HepG2 (cell line): Measurements from ENCODE around the gene SOWAHD. TPM values are rescaled to one million over a fixed set of nuclear protein-coding genes. Genes with fewer than 3 reads are reported as not detected.
A peak's percentile ranks its signal among the peaks of the same experiment; 100 is the strongest.

Experiments
- CBX2 ChIP-seq, 2 experiments: fragments of 200-600 bp in 1 of 2; sonication (generic); formaldehyde crosslinking in 1 of 2; IDR thresholded peaks; 2 replicates each; pipeline versions ENCODE4 v1.7.0 to v1.8.1; 2018 to 2022; ENCODE audit warnings: low read depth in 2 of 2, low read length in 1 of 2, mild to moderate bottlenecking in 1 of 2, missing genetic modification reagents in 1 of 2
- GMEB1 ChIP-seq: sonication (generic); formaldehyde crosslinking; IDR thresholded peaks from 2 replicates; pipeline ENCODE4 v1.5.1; 2020; ENCODE audit warnings: missing genetic modification reagents, mild to moderate bottlenecking, borderline replicate concordance
- PRPF4 ChIP-seq: fragments of 200-400 bp; formaldehyde crosslinking; IDR thresholded peaks from 2 replicates; pipeline ENCODE4 v1.6.1; 2016; ENCODE audit warnings: low read length, low read depth; ENCODE audit not compliant: poor library complexity, severe bottlenecking
- REL ChIP-seq: sonication (generic); formaldehyde crosslinking; conservative IDR thresholded peaks from 2 replicates; pipeline ENCODE4 v1.8.0; 2022; ENCODE audit warnings: mild to moderate bottlenecking, missing genetic modification reagents, moderate library complexity
- SETDB1 ChIP-seq: sonication (generic); formaldehyde crosslinking; IDR thresholded peaks from 2 replicates; pipeline ENCODE4 v1.5.1; 2020; ENCODE audit warnings: missing genetic modification reagents, mild to moderate bottlenecking, borderline replicate concordance
- TBX3 ChIP-seq: fragments of 450-650 bp; IDR thresholded peaks from 2 replicates; pipeline ENCODE4 v1.6.1; 2017; ENCODE audit warnings: antibody characterized with exemption, mild to moderate bottlenecking, inconsistent platforms, borderline replicate concordance
- ZNF232 ChIP-seq: sonication (generic); formaldehyde crosslinking; IDR thresholded peaks from 2 replicates; pipeline ENCODE4 v1.4.0; 2020; ENCODE audit warnings: missing genetic modification reagents, borderline replicate concordance
- ZNF564 ChIP-seq: sonication (generic); formaldehyde crosslinking; IDR thresholded peaks from 2 replicates; pipeline ENCODE4 v1.8.1; 2023; ENCODE audit warnings: mild to moderate bottlenecking, missing genetic modification reagents
- ZNF570 ChIP-seq: sonication (generic); formaldehyde crosslinking; IDR thresholded peaks from 2 replicates; pipeline ENCODE4 v1.4.0; 2020; ENCODE audit warnings: mild to moderate bottlenecking, missing genetic modification reagents, borderline replicate concordance
- ZSCAN25 ChIP-seq: sonication (generic); formaldehyde crosslinking; IDR thresholded peaks from 2 replicates; pipeline ENCODE4 v1.8.0; 2022; ENCODE audit warnings: mild to moderate bottlenecking, missing genetic modification reagents
- polyA plus RNA-seq, 8 experiments: library from polyadenylated mRNA; depleted of rRNA in 3 of 8; stranded (reverse) in 7 of 8; unstranded in 1 of 8; fragments of >200 nt; fragmentation: Illumina TruSeq in 4 of 8; extraction: Trizol in 4 of 8; gene quantifications; 2 replicates each; pipeline versions ENCODE4 v1.2.1 to v1.2.3, GENCODE V29; 2011 to 2016; ENCODE audit warnings: low read depth in 4 of 8, missing spikeins in 1 of 8, mixed read lengths in 1 of 8; ENCODE audit not compliant: insufficient read depth in 1 of 8
- total RNA-seq, 5 experiments: library from RNA; depleted of rRNA; stranded (reverse); fragments of >200 nt; fragmentation: Illumina TruSeq; extraction: Trizol; gene quantifications; 2 replicates each; pipeline ENCODE4 v1.2.3, GENCODE V29; 2016; ENCODE audit warnings: low read depth in 1 of 5
- TF ChIP-seq, protein P1 (sequence below): sonication (generic); formaldehyde crosslinking; IDR thresholded peaks from 2 replicates; pipeline ENCODE4 v1.4.0; 2020; ENCODE audit warnings: missing genetic modification reagents
- TF ChIP-seq, protein P2 (sequence below): sonication (generic); formaldehyde crosslinking; conservative IDR thresholded peaks from 2 replicates; pipeline ENCODE4 v1.4.0; 2020; ENCODE audit warnings: missing genetic modification reagents
- TF ChIP-seq, protein P3 (sequence below): sonication (generic); formaldehyde crosslinking; IDR thresholded peaks from 2 replicates; pipeline ENCODE4 v1.5.0; 2020; ENCODE audit warnings: mild to moderate bottlenecking, missing genetic modification reagents, moderate library complexity
- TF ChIP-seq, protein P4 (sequence below): sonication (generic); formaldehyde crosslinking; IDR thresholded peaks from 2 replicates; pipeline ENCODE4 v1.8.1; 2023; ENCODE audit warnings: missing genetic modification reagents, inconsistent platforms, borderline replicate concordance
- TF ChIP-seq, protein P5 (sequence below): sonication (generic); formaldehyde crosslinking; IDR thresholded peaks from 2 replicates; pipeline ENCODE4 v1.4.0; 2020; ENCODE audit warnings: missing genetic modification reagents, borderline replicate concordance
- TF ChIP-seq, protein P6 (sequence below): sonication (generic); formaldehyde crosslinking; IDR thresholded peaks from 2 replicates; pipeline ENCODE4 v1.8.1; 2023; ENCODE audit warnings: mild to moderate bottlenecking, missing genetic modification reagents

The SOWAHD gene
- total and polyA plus RNA-seq, 2 of the 13 experiments (the other 11 are each of a cell fraction or from before 2014, with no cell fraction given): 1.0 to 1.3 TPM

GRCh38 chrX:119757979-119758730, at the start of gene SOWAHD (continued):
- TF ChIP-seq CBX2 (IDR thresholded peaks at IDR 0.05; ENCODE audit: low read depth, low read length) (no peak), CBX2 (CRISPR knock-in tag; IDR thresholded peaks at IDR 0.05; ENCODE audit: low read depth) (no peak), REL (CRISPR knock-in tag) (no peak), PRPF4 (no peak), ZNF232 (CRISPR knock-in tag) (peak; percentile 27; the same call in 1 of the 2 replicates), ZSCAN25 (CRISPR knock-in tag) (0 out of 2 replicates have a peak, but pooled peaks have one; percentile 1), TBX3 (no peak), GMEB1 (CRISPR knock-in tag) (no peak), ZNF564 (CRISPR knock-in tag) (peak; percentile 71; the same call in 1 of the 2 replicates), SETDB1 (no peak), ZNF570 (CRISPR knock-in tag) (no peak)
- TF ChIP-seq, protein P1, sequence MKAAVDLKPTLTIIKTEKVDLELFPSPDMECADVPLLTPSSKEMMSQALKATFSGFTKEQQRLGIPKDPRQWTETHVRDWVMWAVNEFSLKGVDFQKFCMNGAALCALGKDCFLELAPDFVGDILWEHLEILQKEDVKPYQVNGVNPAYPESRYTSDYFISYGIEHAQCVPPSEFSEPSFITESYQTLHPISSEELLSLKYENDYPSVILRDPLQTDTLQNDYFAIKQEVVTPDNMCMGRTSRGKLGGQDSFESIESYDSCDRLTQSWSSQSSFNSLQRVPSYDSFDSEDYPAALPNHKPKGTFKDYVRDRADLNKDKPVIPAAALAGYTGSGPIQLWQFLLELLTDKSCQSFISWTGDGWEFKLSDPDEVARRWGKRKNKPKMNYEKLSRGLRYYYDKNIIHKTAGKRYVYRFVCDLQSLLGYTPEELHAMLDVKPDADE (CRISPR knock-in tag): 0 out of 2 replicates have a peak, but pooled peaks have one; percentile 26
- TF ChIP-seq, protein P2, sequence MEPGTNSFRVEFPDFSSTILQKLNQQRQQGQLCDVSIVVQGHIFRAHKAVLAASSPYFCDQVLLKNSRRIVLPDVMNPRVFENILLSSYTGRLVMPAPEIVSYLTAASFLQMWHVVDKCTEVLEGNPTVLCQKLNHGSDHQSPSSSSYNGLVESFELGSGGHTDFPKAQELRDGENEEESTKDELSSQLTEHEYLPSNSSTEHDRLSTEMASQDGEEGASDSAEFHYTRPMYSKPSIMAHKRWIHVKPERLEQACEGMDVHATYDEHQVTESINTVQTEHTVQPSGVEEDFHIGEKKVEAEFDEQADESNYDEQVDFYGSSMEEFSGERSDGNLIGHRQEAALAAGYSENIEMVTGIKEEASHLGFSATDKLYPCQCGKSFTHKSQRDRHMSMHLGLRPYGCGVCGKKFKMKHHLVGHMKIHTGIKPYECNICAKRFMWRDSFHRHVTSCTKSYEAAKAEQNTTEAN: no peak
- TF ChIP-seq, protein P3, sequence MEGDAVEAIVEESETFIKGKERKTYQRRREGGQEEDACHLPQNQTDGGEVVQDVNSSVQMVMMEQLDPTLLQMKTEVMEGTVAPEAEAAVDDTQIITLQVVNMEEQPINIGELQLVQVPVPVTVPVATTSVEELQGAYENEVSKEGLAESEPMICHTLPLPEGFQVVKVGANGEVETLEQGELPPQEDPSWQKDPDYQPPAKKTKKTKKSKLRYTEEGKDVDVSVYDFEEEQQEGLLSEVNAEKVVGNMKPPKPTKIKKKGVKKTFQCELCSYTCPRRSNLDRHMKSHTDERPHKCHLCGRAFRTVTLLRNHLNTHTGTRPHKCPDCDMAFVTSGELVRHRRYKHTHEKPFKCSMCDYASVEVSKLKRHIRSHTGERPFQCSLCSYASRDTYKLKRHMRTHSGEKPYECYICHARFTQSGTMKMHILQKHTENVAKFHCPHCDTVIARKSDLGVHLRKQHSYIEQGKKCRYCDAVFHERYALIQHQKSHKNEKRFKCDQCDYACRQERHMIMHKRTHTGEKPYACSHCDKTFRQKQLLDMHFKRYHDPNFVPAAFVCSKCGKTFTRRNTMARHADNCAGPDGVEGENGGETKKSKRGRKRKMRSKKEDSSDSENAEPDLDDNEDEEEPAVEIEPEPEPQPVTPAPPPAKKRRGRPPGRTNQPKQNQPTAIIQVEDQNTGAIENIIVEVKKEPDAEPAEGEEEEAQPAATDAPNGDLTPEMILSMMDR: no peak; the same call in 1 of the 2 replicates
- TF ChIP-seq, protein P4, sequence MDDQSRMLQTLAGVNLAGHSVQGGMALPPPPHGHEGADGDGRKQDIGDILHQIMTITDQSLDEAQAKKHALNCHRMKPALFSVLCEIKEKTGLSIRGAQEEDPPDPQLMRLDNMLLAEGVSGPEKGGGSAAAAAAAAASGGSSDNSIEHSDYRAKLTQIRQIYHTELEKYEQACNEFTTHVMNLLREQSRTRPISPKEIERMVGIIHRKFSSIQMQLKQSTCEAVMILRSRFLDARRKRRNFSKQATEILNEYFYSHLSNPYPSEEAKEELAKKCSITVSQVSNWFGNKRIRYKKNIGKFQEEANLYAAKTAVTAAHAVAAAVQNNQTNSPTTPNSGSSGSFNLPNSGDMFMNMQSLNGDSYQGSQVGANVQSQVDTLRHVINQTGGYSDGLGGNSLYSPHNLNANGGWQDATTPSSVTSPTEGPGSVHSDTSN (CRISPR knock-in tag): no peak
- TF ChIP-seq, protein P5, sequence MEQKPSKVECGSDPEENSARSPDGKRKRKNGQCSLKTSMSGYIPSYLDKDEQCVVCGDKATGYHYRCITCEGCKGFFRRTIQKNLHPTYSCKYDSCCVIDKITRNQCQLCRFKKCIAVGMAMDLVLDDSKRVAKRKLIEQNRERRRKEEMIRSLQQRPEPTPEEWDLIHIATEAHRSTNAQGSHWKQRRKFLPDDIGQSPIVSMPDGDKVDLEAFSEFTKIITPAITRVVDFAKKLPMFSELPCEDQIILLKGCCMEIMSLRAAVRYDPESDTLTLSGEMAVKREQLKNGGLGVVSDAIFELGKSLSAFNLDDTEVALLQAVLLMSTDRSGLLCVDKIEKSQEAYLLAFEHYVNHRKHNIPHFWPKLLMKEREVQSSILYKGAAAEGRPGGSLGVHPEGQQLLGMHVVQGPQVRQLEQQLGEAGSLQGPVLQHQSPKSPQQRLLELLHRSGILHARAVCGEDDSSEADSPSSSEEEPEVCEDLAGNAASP (CRISPR knock-in tag): peak; percentile 19; the same call in 1 of the 2 replicates
- TF ChIP-seq, protein P6, sequence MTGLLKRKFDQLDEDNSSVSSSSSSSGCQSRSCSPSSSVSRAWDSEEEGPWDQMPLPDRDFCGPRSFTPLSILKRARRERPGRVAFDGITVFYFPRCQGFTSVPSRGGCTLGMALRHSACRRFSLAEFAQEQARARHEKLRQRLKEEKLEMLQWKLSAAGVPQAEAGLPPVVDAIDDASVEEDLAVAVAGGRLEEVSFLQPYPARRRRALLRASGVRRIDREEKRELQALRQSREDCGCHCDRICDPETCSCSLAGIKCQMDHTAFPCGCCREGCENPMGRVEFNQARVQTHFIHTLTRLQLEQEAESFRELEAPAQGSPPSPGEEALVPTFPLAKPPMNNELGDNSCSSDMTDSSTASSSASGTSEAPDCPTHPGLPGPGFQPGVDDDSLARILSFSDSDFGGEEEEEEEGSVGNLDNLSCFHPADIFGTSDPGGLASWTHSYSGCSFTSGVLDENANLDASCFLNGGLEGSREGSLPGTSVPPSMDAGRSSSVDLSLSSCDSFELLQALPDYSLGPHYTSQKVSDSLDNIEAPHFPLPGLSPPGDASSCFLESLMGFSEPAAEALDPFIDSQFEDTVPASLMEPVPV (CRISPR knock-in tag): no peak
